ENCODE data around the gene STARD5.
A peak's percentile ranks its signal among the peaks of the same experiment; 100 is the strongest.
"Not testable (repeated sequence)": the region's sequence is repeated elsewhere in the genome, so short reads cannot be mapped to it uniquely, and the experiment has no call there.

Gene STARD5

GRCh38 chr15:81323944-81324881 is at the start of gene STARD5:
Gene STARD5, minus strand, starts transcription at chr15:81324141. Its CDS starts 42 bp downstream, at chr15:81324099.
- DNase-seq, result peak; percentile 99

GRCh38 chr15:81373176-81373575 is 49.2 kb upstream of the STARD5 start:
- DNase-seq, result no peak

- no peak for DNase-seq
Observed at GRCh38 chr15:81372575-81372974, 48.6 kb upstream of the STARD5 start.

- no peak for DNase-seq
Observed at GRCh38 chr15:81363718-81364500, 40.0 kb upstream of the STARD5 start.

GRCh38 chr15:81363276-81363675 is 39.3 kb upstream of the STARD5 start:
- DNase-seq, result no peak

- DNase-seq, result no peak
Observed at GRCh38 chr15:81362790-81363189, 38.8 kb upstream of the STARD5 start.

- no peak for DNase-seq
Observed at GRCh38 chr15:81361891-81362290, 38.0 kb upstream of the STARD5 start.

GRCh38 chr15:81360491-81360890 is 36.5 kb upstream of the STARD5 start:
- DNase-seq, result no peak

GRCh38 chr15:81358248-81358647 is 34.3 kb upstream of the STARD5 start:
- no peak for DNase-seq

GRCh38 chr15:81357180-81357686 is 33.3 kb upstream of the STARD5 start:
- DNase-seq, result no peak

GRCh38 chr15:81356252-81356651 is 32.3 kb upstream of the STARD5 start:
- DNase-seq, result no peak

GRCh38 chr15:81351651-81352050 is 27.7 kb upstream of the STARD5 start:
- no peak for DNase-seq

- DNase-seq, result no peak
Observed at GRCh38 chr15:81349271-81349670, 25.3 kb upstream of the STARD5 start.

- DNase-seq, result not testable (repeated sequence)
Observed at GRCh38 chr15:81348691-81349090, 24.8 kb upstream of the STARD5 start.

- DNase-seq, result no peak
Observed at GRCh38 chr15:81347910-81348309, 24.0 kb upstream of the STARD5 start.

- DNase-seq, result no peak
Observed at GRCh38 chr15:81346611-81347010, 22.7 kb upstream of the STARD5 start.

GRCh38 chr15:81343371-81343770 is 19.4 kb upstream of the STARD5 start:
- DNase-seq, result no peak

GRCh38 chr15:81341351-81341750 is 17.4 kb upstream of the STARD5 start:
- no peak for DNase-seq

GRCh38 chr15:81339851-81340250 is 15.9 kb upstream of the STARD5 start:
- no peak for DNase-seq

- DNase-seq, result no peak
Observed at GRCh38 chr15:81339321-81339720, 15.4 kb upstream of the STARD5 start.

- no peak for DNase-seq
Observed at GRCh38 chr15:81338170-81339007, 14.4 kb upstream of the STARD5 start.

- no peak for DNase-seq
Observed at GRCh38 chr15:81337713-81338157, 13.8 kb upstream of the STARD5 start.

GRCh38 chr15:81337241-81337640 is 13.3 kb upstream of the STARD5 start:
- no peak for DNase-seq

Data from NK-92 treated with Interleukin-12 subunit alpha and Interleukin-12 subunit beta, amount 100 ng/mL, for 24 hours (cell line).